Measurements from ENCODE around the gene IGFBP7.

- TF ChIP-seq CTCF (IDR thresholded peaks at IDR 0.05): no peak
- no peak for TF ChIP-seq POLR2A (IDR thresholded peaks at IDR 0.05)
- TF ChIP-seq POLR2AphosphoS5 (IDR thresholded peaks at IDR 0.05): no peak
- no peak for TF ChIP-seq EP300 (IDR thresholded peaks at IDR 0.05)
Measured at GRCh38 chr4:57076646-57077045, 33.5 kb downstream of the IGFBP7 start.
